Stomach (tissue), 9 donors: ENCODE results near the gene INPP4B. TPM values are rescaled to one million over a fixed set of nuclear protein-coding genes. Genes with fewer than 3 reads are reported as not detected.

ENCODE experiments used
- DNase-seq, 2 donors: peaks; one replicate each; pipeline versions ENCODE4 v3.0.0 to v3.0.0-alpha.2; 2013 to 2019
- H3K27ac ChIP-seq, 5 donors: fragments of 200-600 bp in 4 of 5; sonication (generic) in 4 of 5; one replicate each; pipeline ENCODE4 v1.5.1; 2013 to 2019; ENCODE audit warnings: mild to moderate bottlenecking in 1 of 5, moderate library complexity in 1 of 5
- H3K27me3 ChIP-seq, 3 donors: fragments of 200-600 bp; sonication (generic); one replicate each; pipeline ENCODE4 v1.5.1; 2017 to 2019; ENCODE audit warnings: mixed run types in 1 of 3
- H3K36me3 ChIP-seq, 4 donors: fragments of 200-600 bp; sonication (generic); 1 replicate in 3 of 4; 2 replicates in 1 of 4; pipeline ENCODE4 v1.5.1; 2016 to 2019
- H3K4me1 ChIP-seq, 4 donors: fragments of 200-600 bp; sonication (generic); one replicate each; pipeline ENCODE4 v1.5.1; 2016 to 2019
- H3K4me3 ChIP-seq, 4 donors: fragments of 200-600 bp; sonication (generic) in 3 of 4; one replicate each; pipeline ENCODE4 v1.5.1; 2016 to 2019; ENCODE audit warnings: mild to moderate bottlenecking in 1 of 4
- H3K9me3 ChIP-seq, 4 donors: fragments of 200-600 bp; sonication (generic); one replicate each; pipeline ENCODE4 v1.5.1; 2016 to 2019
- CTCF ChIP-seq, 7 experiments: fragments of 450-650 bp in 4 of 7; fragments of 200-600 bp in 3 of 7; sonication (generic) in 3 of 7; IDR thresholded peaks; one replicate each; pipeline ENCODE4 v1.5.1; 2016 to 2019; ENCODE audit warnings: antibody characterized with exemption in 7 of 7, control low read depth in 2 of 7, mild to moderate bottlenecking in 1 of 7
- EP300 ChIP-seq: sonication (generic); formaldehyde crosslinking; IDR thresholded peaks from one replicate; pipeline ENCODE4 v1.6.1; 2017; ENCODE audit warnings: antibody characterized with exemption
- POLR2A ChIP-seq, 4 donors: fragments of 450-650 bp; IDR thresholded peaks; one replicate each; pipeline ENCODE4 v1.6.1; 2016; ENCODE audit warnings: antibody characterized with exemption in 4 of 4, control low read depth in 2 of 4, mild to moderate bottlenecking in 1 of 4, moderate library complexity in 1 of 4
- POLR2AphosphoS5 ChIP-seq, 3 donors: sonication (generic); formaldehyde crosslinking; IDR thresholded peaks; one replicate each; pipeline ENCODE4 v1.6.1; 2016; ENCODE audit warnings: antibody characterized with exemption in 3 of 3
- WGBS, 5 donors: extraction: QIAGEN DNeasy Blood & Tissue Kit in 3 of 5; methylation state at CpG; one replicate each; pipeline versions ENCODE4 v1.1.5 to v1.1.7; 2013 to 2018; 5-methylcytosine and 5-hydroxymethylcytosine counted together
- intact Hi-C: fragments of 100-400 bp; cut with DNase I; formaldehyde crosslinking; loops from one replicate; pipeline ENCODE4 v1.15.1; 2023; ENCODE audit warnings: low total_unique reads
- polyA plus RNA-seq, 3 donors: library from polyadenylated mRNA; stranded (reverse); fragments of 200-250 nt; gene quantifications; one replicate each; pipeline ENCODE4 v1.2.3, GENCODE V29; 2013
- total RNA-seq, 5 donors: library from RNA; depleted of rRNA; stranded (reverse); fragments of >200 nt; gene quantifications; one replicate each; pipeline versions ENCODE4 v1.1.0 to v1.2.3, GENCODE V29; 2014 to 2016
- donor health status: healthy with polysubstance abuse.
- donor health status: Bipolar disorder and iron deficiency.
- donor health status: healthy.

The INPP4B gene
- total and polyA plus RNA-seq, 8 donors, result 1.4 to 96.9 (median 11.7) TPM

- intact Hi-C loops, result no loop called here
- no peak for DNase-seq
- TF ChIP-seq POLR2A (IDR thresholded peaks at IDR 0.05) (no peak), EP300 (no peak), POLR2AphosphoS5 (IDR thresholded peaks at IDR 0.05) (no peak), CTCF (IDR thresholded peaks at IDR 0.05) (no peak)
- 80 to 92% (median 86%) methylated on average over 2 of the region's 2 CpGs for WGBS, 5 donors
- H3K9me3 ChIP-seq, result no peaks in the 10 kb centered on the region
- H3K4me1 ChIP-seq, result no peaks in the 10 kb centered on the region
- no peaks in the 10 kb centered on the region for H3K36me3 ChIP-seq
- no peak overlapping the region for H3K4me3 ChIP-seq
- no peaks in the 10 kb centered on the region for H3K27me3 ChIP-seq
- H3K27ac ChIP-seq, result no peak overlapping the region
Observed at GRCh38 chr4:142728233-142728632, 117.9 kb downstream of the INPP4B start.

- Histone ChIP-seq H3K9me3 (no peaks in the 10 kb centered on the region), H3K27me3 (no peaks in the 10 kb centered on the region), H3K4me1 (no peaks in the 10 kb centered on the region), H3K4me3 (no peak overlapping the region), H3K36me3 (no peaks in the 10 kb centered on the region), H3K27ac (no peak overlapping the region)
- WGBS, 5 donors, result 38 to 54% (median 42%) methylated on average over 3 of the region's 3 CpGs
- intact Hi-C loops, result no loop called here
- DNase-seq, result no peak
- no peak for TF ChIP-seq CTCF (IDR thresholded peaks at IDR 0.05)
- TF ChIP-seq POLR2AphosphoS5 (IDR thresholded peaks at IDR 0.05), result no peak
- TF ChIP-seq EP300, result no peak
- no peak for TF ChIP-seq POLR2A (IDR thresholded peaks at IDR 0.05)
Observed at GRCh38 chr4:142727149-142727548, 119.0 kb downstream of the INPP4B start.

GRCh38 chr4:142725886-142726285 lies 120.2 kb downstream of the INPP4B start:
- no peak overlapping the region for H3K4me3 ChIP-seq
- no peaks in the 10 kb centered on the region for H3K27me3 ChIP-seq
- TF ChIP-seq POLR2AphosphoS5 (IDR thresholded peaks at IDR 0.05) (no peak), EP300 (no peak), POLR2A (IDR thresholded peaks at IDR 0.05) (no peak), CTCF (IDR thresholded peaks at IDR 0.05) (no peak)
- intact Hi-C loops, result no loop called here
- no peak overlapping the region for H3K27ac ChIP-seq
- WGBS, 5 donors, result 56 to 77% (median 63%) methylated on average over 2 of the region's 2 CpGs
- no peaks in the 10 kb centered on the region for H3K4me1 ChIP-seq
- no peaks in the 10 kb centered on the region for H3K36me3 ChIP-seq
- H3K9me3 ChIP-seq, result no peaks in the 10 kb centered on the region
- DNase-seq, result no peak

GRCh38 chr4:142721187-142721586 lies 124.9 kb downstream of the INPP4B start:
- intact Hi-C loops, result no loop called here
- Histone ChIP-seq H3K27ac (no peak overlapping the region), H3K4me3 (no peak overlapping the region), H3K4me1 (no peaks in the 10 kb centered on the region), H3K27me3 (no peaks in the 10 kb centered on the region), H3K9me3 (no peaks in the 10 kb centered on the region), H3K36me3 (no peaks in the 10 kb centered on the region)
- no peak for TF ChIP-seq POLR2A (IDR thresholded peaks at IDR 0.05)
- TF ChIP-seq EP300, result no peak
- TF ChIP-seq CTCF (IDR thresholded peaks at IDR 0.05), result no peak
- no peak for TF ChIP-seq POLR2AphosphoS5 (IDR thresholded peaks at IDR 0.05)
- DNase-seq, result peak in 1 of 2 donors; percentile 18
- 91 to 96% (median 94%) methylated on average over 4 of the region's 4 CpGs for WGBS, 5 donors
